HepG2 (cell line): Measurements from ENCODE around the gene UBL5. TPM values are rescaled to one million over a fixed set of nuclear protein-coding genes. Genes with fewer than 3 reads are reported as not detected.

Source experiments
- AHR ChIP-seq: IDR thresholded peaks from 2 replicates; pipeline ENCODE4 v1.6.1; 2018; ENCODE audit warnings: missing genetic modification reagents, missing compliant biosample characterization
- ASH2L ChIP-seq: fragments of 300-600, 200-600 bp; sonication (generic); IDR thresholded peaks from 2 replicates; pipeline ENCODE4 v1.7.0; 2017; ENCODE audit warnings: low read depth, mild to moderate bottlenecking, moderate library complexity, mixed read lengths, low read length; ENCODE audit not compliant: insufficient read length
- ATAD3A ChIP-seq: sonication (generic); formaldehyde crosslinking; IDR thresholded peaks from 2 replicates; pipeline ENCODE4 v1.4.0; 2020; ENCODE audit warnings: missing genetic modification reagents
- ATF7 ChIP-seq, 2 experiments: fragments of 450-650 bp in 1 of 2; sonication (generic) in 1 of 2; formaldehyde crosslinking in 1 of 2; IDR thresholded peaks; 2 replicates each; pipeline versions ENCODE4 v1.4.0 to v1.6.1; 2016 to 2020; ENCODE audit warnings: antibody characterized with exemption in 1 of 2, mild to moderate bottlenecking in 1 of 2, missing genetic modification reagents in 1 of 2
- CEBPZ ChIP-seq: IDR thresholded peaks from 2 replicates; pipeline ENCODE4 v1.6.1; 2012; ENCODE audit warnings: low read length, improper control_type of control experiment
- CENPT ChIP-seq: sonication (generic); formaldehyde crosslinking; IDR thresholded peaks from 2 replicates; pipeline ENCODE4 v1.8.0; 2022; ENCODE audit warnings: low read depth, mild to moderate bottlenecking, moderate library complexity, missing genetic modification reagents
- FOXA1 ChIP-seq, 2 experiments: fragments of 450-650 bp in 1 of 2; sonication (generic) in 1 of 2; formaldehyde crosslinking in 1 of 2; IDR thresholded peaks; 2 replicates each; pipeline versions ENCODE4 v1.4.0 to v1.6.1; 2016 to 2020; ENCODE audit warnings: missing genetic modification reagents in 1 of 2
- ISX ChIP-seq: sonication (generic); formaldehyde crosslinking; conservative IDR thresholded peaks from 2 replicates; pipeline ENCODE4 v1.5.0; 2020; ENCODE audit warnings: missing genetic modification reagents
- MAZ ChIP-seq, 2 experiments: sonication (generic) in 1 of 2; formaldehyde crosslinking in 1 of 2; IDR thresholded peaks; 2 replicates each; pipeline versions ENCODE4 v1.5.0 to v1.6.1; 2012 to 2020; ENCODE audit warnings: low read depth in 2 of 2, mild to moderate bottlenecking in 2 of 2, borderline replicate concordance in 1 of 2, improper control_type of control experiment in 1 of 2, low read length in 1 of 2, missing genetic modification reagents in 1 of 2, moderate library complexity in 1 of 2
- NR2F1 ChIP-seq, 2 experiments: fragments of 450-650 bp in 1 of 2; formaldehyde crosslinking in 1 of 2; IDR thresholded peaks; 2 replicates each; pipeline versions ENCODE4 v1.5.0 to v1.6.1; 2016 to 2020; ENCODE audit warnings: mild to moderate bottlenecking in 1 of 2, missing compliant biosample characterization in 1 of 2, missing genetic modification reagents in 1 of 2, moderate library complexity in 1 of 2
- PRDM15 ChIP-seq: sonication (generic); formaldehyde crosslinking; IDR thresholded peaks from 2 replicates; pipeline ENCODE4 v1.4.0; 2020; ENCODE audit warnings: missing genetic modification reagents
- RBM39 ChIP-seq: fragments of 200-400 bp; formaldehyde crosslinking; IDR thresholded peaks from one replicate; pipeline ENCODE4 v1.6.1; 2018; ENCODE audit warnings: antibody characterized with exemption, mild to moderate bottlenecking, low read depth, low read length; ENCODE audit not compliant: poor library complexity, severe bottlenecking
- TEAD3 ChIP-seq: optimal IDR thresholded peaks from 2 replicates; pipeline ENCODE3; 2016; ENCODE audit warnings: borderline replicate concordance
- TFDP1 ChIP-seq: IDR thresholded peaks from 2 replicates; pipeline ENCODE4 v1.6.1; 2016; ENCODE audit warnings: missing compliant biosample characterization, missing genetic modification reagents, borderline replicate concordance
- ZBTB20 ChIP-seq: sonication (generic); formaldehyde crosslinking; IDR thresholded peaks from 2 replicates; pipeline ENCODE4 v1.8.1; 2023; ENCODE audit warnings: missing genetic modification reagents, low read depth, mild to moderate bottlenecking, borderline replicate concordance
- ZFP36 ChIP-seq: fragments of 150-350 bp; IDR thresholded peaks from 2 replicates; pipeline ENCODE4 v1.6.1; 2018; ENCODE audit warnings: borderline replicate concordance, low read length, low read depth; ENCODE audit not compliant: partially characterized antibody
- ZNF510 ChIP-seq: sonication (generic); formaldehyde crosslinking; IDR thresholded peaks from 2 replicates; pipeline ENCODE4 v1.4.0; 2020; ENCODE audit warnings: low read depth, mild to moderate bottlenecking, missing genetic modification reagents
- ZNF773 ChIP-seq: sonication (generic); formaldehyde crosslinking; IDR thresholded peaks from 2 replicates; pipeline ENCODE4 v1.4.0; 2020; ENCODE audit warnings: missing genetic modification reagents, borderline replicate concordance
- polyA plus RNA-seq, 8 experiments: library from polyadenylated mRNA; depleted of rRNA in 3 of 8; stranded (reverse) in 7 of 8; unstranded in 1 of 8; fragments of >200 nt; fragmentation: Illumina TruSeq in 4 of 8; extraction: Trizol in 4 of 8; gene quantifications; 2 replicates each; pipeline versions ENCODE4 v1.2.1 to v1.2.3, GENCODE V29; 2011 to 2016; ENCODE audit warnings: low read depth in 4 of 8, missing spikeins in 1 of 8, mixed read lengths in 1 of 8; ENCODE audit not compliant: insufficient read depth in 1 of 8
- total RNA-seq, 5 experiments: library from RNA; depleted of rRNA; stranded (reverse); fragments of >200 nt; fragmentation: Illumina TruSeq; extraction: Trizol; gene quantifications; 2 replicates each; pipeline ENCODE4 v1.2.3, GENCODE V29; 2016; ENCODE audit warnings: low read depth in 1 of 5

Gene UBL5
- total and polyA plus RNA-seq, 2 of the 13 experiments (the other 11 are each of a cell fraction or from before 2014, with no cell fraction given): 373 to 487 TPM

GRCh38 chr19:9827289-9828238, at the start of gene UBL5 (continued):
- TF ChIP-seq ZNF510 (CRISPR knock-in tag): 0 out of 2 replicates have a peak, but pooled peaks have one; percentile 35
- peak; percentile 45 for TF ChIP-seq TEAD3 (CRISPR knock-in tag)
- TF ChIP-seq RBM39: no peak
- TF ChIP-seq CENPT (CRISPR knock-in tag): no peak
- TF ChIP-seq NR2F1 (CRISPR knock-in tag; IDR thresholded peaks at IDR 0.05): no peak
- TF ChIP-seq FOXA1 (IDR thresholded peaks at IDR 0.05): no peak
- TF ChIP-seq FOXA1 (CRISPR knock-in tag; IDR thresholded peaks at IDR 0.05): peak; percentile 66; the same call in 1 of the 2 replicates
- TF ChIP-seq ASH2L: peak; percentile 78
- 0 out of 2 replicates have a peak, but pooled peaks have one; percentile 57 for TF ChIP-seq AHR
- no peak for TF ChIP-seq CEBPZ
- TF ChIP-seq ISX (CRISPR knock-in tag): no peak
- peak; percentile 54; the same call in 1 of the 2 replicates for TF ChIP-seq TFDP1 (CRISPR knock-in tag)
- no peak for TF ChIP-seq ZFP36
- peak; percentile 74; the same call in 1 of the 2 replicates for TF ChIP-seq ZBTB20
- 0 out of 2 replicates have a peak, but pooled peaks have one; percentile 26 for TF ChIP-seq MAZ (IDR thresholded peaks at IDR 0.05; ENCODE audit: borderline replicate concordance, low read depth, low read length)
- TF ChIP-seq MAZ (CRISPR knock-in tag; IDR thresholded peaks at IDR 0.05; ENCODE audit: low read depth): 0 out of 2 replicates have a peak, but pooled peaks have one; percentile 44
- no peak for TF ChIP-seq PRDM15 (CRISPR knock-in tag)
- no peak for TF ChIP-seq ZNF773 (CRISPR knock-in tag)
- no peak for TF ChIP-seq ATF7 (IDR thresholded peaks at IDR 0.05)
- 0 out of 2 replicates have a peak, but pooled peaks have one; percentile 13 for TF ChIP-seq ATF7 (CRISPR knock-in tag; IDR thresholded peaks at IDR 0.05)
- no peak for TF ChIP-seq ATAD3A (CRISPR knock-in tag)
